Embryonic facial prominence (tissue), 1 donor: ENCODE results near the gene CALY.

Source experiments
- DNase-seq: peaks from one replicate; pipeline ENCODE4 v3.0.0-alpha.2; 2016; ENCODE audit errors: extremely low spot score

CALY gene

DNA sequence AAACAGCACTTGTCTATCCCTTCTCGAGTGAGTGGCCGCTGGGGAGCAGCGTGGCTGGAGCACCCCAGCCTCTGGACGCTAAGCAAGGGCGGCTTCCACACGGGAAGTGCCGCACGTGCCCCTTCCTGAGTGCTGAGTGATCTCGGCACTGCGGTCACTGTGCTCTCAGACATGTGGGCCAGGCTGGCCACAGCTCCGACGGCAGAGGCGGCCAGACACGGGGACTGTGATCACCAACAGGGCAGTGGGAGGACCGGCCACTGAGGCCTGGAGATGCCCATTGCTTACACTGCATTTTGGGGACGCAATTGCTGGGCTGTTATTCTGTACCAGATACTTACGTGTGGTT lies 29.4 kb upstream of the CALY start:
- DNase-seq: no peak

DNA sequence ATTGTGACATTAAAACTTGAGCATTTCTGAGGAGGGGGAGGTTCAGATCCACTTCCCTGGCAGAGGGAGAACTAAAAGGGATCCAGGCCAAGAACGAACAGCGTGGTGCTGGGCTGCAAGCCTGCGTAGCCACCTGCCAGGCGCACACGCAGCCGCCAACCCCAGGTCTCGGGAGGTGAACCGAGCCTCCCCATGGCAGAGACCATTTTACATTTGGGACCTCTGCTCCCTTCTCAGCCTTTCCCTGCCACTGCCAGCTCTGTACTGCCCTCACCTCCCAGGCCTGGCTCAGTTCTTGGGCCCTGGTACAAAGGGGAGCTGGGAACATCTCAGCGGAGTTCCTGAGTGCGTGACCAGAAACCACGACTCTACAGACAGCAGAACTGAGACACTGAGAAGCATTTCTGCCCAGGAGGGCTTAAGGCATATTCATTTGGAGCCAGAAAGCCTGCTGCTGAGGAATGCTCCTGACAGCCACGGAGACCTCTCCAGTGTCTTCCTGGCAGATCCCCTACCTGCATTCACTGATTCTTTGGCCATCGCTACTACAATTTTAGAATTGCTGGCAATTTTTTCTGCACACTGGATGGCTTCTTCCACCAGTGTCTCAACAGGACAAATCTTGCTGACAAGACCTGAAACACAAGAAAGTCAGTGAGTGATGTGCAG lies 28.9 kb upstream of the CALY start:
- DNase-seq: no peak

DNA sequence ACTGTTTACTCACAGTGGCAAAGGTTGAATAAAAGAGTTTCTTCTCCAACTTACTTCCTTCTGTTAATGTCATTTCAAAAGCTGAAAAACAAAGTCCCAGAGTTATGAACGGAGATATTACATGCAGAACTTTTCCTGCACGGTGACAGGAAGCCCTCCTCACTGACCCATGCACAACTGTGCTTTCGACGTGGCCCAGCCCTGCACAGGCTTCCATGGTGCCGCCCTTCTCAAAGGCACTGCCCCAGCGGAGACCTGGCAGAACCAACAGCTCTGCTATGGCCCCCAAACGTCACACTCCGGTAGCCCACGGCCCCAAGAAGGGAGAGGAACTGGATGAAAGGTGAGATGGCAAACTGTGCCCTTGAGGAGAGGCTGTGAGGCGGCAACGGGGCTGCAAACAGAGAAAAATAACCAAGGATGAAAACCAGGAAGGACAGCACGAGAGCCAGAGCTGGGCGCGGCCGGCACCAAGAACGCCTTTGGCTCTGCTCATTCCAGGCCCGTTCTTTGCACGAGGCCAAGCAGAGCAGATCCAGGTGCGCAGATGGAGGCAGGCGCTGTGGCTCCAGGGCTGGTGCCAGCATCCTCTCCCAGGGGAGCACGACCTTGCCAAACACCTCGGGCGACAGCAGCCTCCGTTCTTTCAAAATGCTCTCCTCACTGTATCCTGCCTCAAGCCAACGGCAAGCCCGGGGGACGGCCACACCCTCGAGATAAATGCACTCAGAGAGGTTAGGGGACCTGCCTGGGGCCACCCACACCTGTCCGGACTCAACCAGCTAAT lies 28.1 kb upstream of the CALY start:
- DNase-seq: no peak

DNA sequence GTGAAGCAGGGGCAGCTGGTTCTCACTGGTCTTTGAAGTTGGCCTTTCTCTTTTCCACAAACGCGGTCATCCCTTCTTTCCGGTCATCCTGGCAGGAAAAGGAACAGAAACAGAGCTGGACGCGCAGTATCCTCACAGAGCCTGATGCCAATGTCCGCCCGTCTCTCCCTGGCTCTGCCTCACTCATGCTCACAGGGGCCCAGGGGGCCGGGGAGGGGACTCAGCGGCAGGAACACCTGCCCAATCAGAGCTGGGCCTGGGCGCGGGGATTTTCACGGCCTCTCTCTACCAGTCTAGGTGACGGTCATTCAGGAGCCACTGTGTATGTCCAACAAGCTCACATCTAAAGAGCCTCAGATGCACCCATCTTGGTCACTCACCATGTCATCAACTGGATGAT lies 26.1 kb upstream of the CALY start:
- DNase-seq: no peak

DNA sequence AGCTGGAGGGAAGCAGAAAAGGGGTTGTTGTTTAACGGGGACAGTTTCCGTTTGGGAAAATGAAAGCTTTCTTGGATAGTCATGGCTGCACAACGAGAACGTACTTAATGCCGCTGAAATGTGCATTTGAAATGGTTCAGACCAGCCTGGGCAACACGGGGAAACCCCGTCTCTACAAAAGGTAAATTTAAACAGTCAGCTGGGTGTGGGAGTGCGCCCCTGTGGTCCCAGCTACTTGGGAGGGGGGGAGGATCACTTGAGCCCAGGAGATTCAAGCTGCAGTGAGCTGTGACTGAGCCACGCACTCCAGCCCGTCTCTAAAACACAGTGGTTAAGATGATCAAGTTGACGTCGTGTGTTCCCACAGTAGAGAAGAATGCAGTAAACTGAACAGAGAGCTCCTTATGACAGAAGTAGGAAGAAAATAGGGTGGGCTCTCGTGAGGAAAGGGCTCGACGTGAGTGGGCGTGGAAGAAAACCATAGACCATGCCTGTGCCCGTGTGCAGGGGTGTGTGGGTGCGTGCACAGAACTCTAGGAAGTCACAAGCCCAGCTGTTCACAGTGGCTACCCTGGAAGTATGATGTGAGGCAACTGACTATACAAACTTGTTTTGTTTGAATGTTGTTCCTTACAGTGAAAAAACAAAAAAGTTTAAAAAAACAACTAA lies 25.2 kb upstream of the CALY start:
- DNase-seq: no peak

DNA sequence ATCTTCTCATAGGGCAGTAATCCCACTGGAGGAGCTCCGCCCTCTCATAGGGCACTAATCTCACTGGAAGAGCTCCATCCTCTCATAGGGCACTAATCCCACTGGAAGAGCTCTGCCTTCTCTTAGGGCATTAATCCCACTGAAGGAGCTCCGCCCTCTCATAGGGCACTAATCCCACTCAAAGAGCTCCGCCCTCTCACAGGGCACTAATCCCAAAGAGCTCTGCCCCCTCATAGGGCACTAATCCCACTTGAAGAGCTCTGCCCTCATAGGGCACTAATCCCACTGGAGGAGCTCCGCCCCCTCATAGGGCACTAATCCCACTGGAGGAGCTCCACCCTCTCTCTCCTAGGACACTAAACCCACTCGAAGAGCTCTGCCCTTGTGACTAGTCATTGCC lies 24.5 kb upstream of the CALY start:
- DNase-seq: no peak

DNA sequence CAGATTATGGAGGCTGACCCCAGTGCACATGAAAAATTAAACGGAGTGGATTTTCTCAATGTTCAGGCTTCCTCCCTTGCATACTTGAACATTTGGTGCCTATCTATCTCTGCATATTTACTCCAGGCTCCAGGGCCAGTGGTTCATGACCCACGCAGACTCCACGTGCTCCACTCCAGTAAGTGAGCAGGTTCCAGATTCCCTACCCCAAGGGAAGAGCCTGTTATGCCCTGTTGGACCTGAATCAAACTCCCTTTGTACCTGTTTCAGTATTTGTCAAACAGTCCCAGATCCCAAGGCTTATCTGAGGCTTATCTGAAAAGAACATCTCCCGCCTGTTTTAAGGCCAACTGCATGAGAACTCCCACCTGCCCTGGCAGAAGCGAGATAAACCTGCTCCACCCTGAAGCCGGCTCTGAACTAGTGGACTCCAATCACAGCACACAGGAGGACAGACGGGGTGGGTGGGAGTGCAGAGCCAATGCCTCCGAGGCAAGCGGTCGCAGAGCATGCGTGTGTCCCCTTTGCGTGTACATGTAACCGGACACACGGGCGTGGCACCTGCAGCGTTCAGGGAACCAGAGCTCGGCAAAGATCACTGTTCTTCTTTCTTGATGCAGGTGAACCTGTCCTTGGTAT lies 23.4 kb upstream of the CALY start:
- no peak for DNase-seq

DNA sequence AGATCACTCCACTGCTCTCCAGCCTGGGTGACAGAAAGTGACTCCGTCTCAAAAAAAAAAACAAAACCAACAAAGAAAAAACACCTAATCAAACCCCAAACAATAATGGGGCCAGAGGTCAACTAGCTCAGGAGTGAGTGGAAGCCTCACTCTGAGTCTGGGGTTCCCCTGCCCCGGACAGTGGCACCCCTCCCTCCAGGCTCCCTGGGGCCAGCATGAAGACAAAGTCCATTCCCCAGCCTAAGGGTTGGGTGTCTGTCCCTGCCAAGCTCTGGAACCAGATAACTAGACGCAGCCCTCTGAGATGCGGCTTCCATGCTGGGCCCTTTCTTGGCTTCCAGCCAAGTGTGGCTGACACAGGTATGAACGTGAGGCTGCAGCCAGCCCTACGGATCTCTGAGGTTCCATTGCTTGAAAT lies 22.9 kb upstream of the CALY start:
- DNase-seq: no peak

DNA sequence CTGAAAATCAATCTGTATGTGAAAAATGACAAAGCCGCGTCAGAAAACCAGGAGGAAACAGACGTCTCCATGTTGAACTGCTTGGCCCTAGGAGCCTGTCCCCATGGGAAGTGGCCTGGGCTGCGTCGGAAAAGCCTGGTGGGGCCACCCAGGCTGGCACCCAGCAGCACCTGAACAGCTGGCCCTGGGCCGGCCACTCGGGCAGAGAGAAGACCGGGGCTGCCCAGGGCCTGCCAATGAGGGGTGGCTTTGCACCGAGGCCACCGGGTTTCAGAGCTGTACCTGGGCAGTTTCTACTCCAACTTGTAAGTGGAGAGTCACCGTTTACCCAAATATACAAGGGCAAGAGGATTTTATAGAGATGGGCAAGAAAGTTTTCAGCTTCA lies 22.2 kb upstream of the CALY start:
- no peak for DNase-seq

DNA sequence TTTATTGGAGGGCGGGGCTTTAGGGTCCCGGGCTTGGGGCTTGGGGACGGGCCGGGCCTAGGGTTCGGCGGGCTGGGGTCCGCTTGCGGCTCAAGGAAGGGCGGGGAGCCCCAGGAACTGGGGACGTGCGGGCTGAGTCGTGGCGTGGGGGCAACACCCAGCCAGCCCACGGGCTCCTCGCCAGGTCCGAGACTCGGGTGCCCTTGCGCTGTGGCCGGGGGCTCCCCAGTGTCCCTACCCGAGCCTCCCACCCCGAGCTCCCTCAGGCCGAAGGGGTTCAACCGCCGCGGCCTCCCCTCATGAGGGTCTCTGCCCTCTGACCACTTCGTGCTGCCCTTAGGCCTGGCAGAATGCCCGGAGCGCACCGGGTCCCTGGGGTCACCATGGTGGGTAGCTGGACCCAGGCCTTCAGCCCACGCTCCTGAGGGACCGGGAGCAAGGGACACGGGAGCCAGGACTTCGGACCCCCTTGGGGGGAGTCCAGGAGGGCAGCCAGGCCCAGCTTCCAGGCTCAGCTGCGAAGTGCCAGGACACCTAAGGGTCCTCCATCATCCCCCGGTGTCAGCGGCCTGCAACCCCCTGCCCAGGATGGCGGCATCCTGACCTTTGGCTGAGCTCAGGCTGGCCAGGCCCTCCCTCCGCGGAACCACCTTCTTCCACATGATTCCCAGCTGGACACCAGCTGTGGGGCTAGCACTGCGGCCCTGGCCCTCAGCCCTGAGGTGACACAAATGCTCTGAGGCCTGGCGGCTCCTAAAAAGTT lies 21.6 kb upstream of the CALY start:
- DNase-seq: no peak

DNA sequence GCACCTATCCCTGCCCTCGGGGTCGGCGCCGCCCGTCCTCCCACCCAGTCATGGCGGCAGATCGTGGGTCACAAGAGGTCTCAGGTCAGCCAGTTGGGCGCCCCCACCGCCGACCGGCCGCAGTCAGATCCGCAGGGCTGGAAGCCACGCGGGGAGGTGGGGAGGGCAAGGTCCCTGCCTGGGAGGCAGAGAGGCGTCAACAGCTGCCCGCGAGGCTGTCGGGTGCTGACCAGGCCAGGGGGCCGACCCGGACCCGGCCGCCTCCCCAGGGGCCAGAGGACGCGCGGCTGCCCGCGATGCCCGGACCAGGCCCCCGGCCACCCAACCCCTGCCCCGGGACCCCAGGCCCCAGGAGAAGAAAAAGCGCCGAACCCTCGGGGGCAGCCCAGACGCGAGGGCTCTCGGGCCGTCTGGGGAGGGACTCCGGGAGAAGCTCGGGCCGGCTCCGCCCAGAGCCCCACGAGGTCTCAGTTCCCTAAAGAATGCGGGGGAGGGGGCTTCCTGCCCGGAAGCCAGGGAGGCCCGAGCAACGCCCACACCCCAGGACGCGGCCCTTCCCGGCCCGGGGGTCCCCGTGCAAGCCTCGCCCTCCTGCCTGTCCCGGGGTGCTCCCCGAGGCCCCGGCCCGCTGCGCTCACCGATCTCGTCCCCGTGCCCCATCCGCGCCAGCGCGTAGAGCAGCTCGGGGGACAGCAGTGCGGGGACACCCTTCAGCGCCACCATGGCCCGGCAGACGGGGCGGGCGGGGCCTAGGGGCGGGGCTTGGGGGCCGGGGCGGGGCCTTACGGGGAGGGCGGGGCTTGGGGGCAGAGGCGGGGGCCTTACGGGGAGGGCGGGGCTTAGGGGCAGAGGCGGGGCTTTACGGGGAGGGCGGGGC lies 20.8 kb upstream of the CALY start, which contains the start of gene FUOM:
FUOM (minus strand) TSS at position 735 of the 877 bp plus-strand sequence; CDS start at position 723, 12 bp downstream.
- DNase-seq: no peak

DNA sequence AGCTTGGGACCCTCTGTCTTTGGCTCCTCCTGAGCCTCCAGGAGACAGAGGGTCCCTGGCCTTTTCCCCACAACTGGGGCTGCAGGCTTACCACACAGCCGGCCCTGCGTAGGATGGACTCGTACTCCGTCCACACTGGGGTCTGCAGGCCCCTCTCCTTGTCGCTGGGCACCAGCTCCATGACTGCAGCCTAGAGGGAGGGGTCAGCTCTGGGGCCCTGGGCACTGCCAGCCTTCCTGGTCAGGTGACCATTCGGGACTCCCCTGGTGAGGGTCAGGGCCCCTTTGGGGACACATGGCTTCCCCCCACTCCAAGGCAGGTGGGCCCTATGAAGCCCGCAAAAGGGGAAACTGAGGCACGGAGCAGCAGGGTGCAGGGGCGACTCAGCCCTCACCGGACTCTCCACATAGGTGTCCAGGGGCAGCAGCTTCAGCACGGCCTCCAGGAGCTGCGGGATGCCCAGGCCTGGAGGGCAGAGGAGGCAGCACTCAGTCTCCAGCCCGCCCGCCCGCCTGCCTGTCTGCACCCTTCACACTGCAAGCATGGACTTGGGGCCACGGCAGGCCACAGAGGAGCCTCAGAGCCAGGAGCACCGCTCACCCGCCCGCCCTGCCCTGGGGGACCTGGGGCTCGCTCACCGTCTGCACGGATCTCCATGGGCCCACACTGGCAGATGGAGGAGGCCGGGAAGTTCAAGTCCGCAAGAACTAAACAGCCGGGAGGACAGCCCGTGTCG lies 20.0 kb upstream of the CALY start:
- no peak for DNase-seq

DNA sequence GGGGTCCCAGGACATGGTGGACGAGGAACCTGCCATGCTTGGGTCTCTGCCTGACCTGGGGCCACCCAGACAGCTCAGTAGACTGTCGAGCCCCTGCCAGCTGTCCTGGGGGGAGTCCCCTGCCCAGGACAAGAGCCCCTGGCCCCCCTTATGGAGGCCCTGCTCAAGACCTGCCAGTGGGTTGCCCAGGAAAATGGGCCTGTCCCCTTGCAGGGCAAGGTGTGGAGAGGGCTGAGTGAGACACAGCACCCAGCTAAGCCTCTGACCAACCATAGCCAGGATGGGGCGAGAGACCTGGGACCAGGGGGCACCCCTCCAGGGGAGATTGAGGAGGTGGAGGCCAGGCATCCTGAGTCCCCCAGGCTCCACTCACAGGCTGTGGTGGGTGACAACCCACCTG lies 19.3 kb upstream of the CALY start:
- no peak for DNase-seq

DNA sequence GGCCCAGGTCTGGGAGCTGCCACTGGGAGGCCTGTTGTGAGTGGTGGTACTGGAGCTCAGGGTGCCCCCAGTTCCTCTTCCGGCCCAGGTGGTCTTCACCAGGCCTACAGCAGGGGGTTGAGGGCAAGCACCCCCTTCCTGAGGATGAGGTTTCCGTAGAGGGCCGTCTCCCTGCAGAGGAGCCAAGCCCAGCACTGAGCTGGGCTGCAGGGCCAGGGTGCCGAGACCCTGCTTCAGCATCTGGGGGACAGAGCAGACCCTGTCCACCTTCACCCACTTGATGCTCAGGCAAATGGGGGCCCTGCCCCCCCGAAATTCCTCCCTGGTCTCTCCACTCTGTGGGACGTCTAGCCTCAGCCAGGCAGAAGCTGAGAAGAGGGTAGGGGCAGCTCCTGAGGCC lies 18.6 kb upstream of the CALY start:
- DNase-seq: no peak

DNA sequence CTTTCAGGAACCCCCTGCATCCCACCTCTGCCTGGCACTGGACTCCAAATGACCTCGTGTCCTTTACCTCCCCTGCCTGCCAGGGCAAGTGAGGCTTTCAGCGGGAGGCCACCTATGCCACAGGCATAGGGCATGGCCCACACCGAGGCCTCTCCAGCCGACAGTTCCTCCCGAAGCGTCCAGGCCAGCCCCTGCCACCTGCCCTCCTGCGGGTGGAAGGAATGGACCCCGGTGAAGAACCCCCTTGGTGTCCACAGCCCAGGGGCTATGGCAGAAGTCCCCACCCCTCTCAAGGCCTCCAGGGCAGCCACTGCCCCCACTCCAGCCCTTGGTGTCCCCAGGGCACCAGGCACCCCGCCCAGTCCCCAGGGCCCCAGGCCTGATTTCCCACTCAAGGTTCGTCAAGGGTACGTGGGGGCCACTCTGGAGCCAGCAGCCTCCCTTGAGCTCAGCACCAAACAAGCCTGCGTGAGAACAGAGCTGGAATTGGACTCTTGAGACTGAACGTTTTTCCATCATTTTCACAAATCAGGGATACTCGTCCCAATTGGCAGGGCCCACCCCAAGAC lies 18.1 kb upstream of the CALY start:
- no peak for DNase-seq

DNA sequence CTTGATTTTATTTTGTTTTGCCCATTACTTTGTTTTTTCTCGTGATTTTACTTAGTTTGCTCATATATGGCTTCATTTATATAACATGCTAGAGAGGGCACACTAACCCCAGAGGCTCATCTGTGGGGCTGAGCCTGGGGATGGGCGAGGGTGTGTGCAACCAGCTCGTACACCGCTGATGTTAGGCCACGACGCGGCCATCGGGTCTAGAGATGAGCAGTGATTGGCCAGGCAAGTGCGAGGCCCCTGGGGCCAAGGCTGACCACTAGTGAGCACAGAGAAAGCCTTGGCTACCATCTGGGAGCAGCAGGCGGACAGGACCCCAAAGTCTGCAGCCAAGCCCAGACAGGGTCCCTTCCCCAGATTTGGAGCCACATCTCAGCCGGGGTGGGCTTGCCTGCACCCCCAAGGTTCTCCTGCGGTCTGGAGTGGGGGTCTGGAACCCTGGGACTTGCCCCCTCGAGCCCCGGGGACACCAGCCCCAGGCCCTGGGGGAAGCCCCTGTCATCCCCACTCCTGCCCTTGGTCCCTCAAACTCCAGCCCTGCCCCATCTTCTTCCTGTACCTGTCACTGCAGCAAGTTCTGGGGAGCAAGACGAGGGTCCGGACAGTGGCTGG lies 17.4 kb upstream of the CALY start:
- DNase-seq: no peak

DNA sequence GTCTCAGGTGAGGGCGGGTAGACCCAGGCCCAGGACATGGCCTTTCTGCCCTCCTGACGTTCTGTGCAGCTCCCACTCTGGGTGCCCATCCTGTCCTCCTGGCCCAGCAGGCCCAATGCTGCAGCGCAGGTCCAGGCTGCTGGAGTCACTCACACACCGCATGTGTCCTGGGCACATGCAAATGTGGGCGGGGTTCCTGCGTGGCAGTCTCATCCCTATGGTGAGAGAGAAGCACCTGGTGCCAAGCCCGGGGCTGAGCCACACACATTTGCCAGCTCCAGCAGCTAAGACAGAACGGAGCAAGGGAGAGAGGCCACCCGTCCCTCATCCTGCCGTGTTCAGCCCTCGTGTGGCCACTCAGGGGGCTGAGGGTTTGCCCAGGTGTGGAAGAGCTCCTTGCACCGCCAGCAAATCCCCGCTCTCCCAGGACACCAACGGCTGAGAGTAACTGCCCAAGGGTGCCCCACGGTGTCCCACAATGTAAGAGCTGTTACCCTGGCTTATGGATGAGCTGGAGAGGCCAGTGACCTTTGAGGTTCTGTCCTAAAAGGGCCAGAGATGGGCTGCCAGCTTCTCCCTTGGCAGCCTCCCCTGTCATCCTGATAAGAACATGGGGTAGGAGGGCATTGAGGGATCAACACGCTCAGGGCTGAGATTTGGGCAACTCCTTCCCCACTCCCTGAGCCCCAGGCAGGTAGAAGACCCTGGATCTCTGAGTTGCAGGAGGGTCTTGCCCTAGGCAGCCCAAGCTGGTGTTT lies 16.7 kb upstream of the CALY start:
- DNase-seq: no peak
